Activated CD4-positive, CD25-positive, alpha-beta regulatory T cell treated with anti-CD3 and anti-CD28 coated beads, Interleukin-2, amount 50 U/mL, for 16 hours (primary cell): ENCODE data around the gene SCRG1.

Experiments used
- DNase-seq: peaks from one replicate; pipeline ENCODE4 v3.0.0-alpha.2; 2020; ENCODE audit warnings: low read depth, low spot score

Gene SCRG1

GRCh38 chr4:173398779-173399415 lies at the start of gene SCRG1:
TSS of gene SCRG1 (minus strand) at chr4:173399116. CDS start at chr4:173391414, 7,702 bp downstream.
- no peak for DNase-seq

DNA sequence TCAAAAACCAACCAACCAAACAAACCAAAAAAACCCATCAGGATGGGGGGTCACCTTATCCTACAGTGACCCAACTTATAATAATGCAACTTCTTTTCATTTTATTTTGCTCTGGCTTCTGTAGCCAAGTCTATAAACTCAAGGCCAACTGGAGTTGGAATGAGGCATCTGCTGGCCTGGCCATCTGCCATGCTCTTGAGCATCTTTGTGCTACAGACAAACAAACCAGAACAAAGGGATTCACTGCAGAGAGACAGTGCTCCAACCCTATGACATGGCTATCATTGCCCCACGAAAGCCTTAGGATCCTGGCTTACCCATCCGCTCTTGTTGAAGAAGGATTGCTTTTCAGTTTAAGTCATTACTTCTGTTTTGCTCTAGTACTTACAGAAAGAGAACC lies 49.2 kb upstream of the SCRG1 start:
- DNase-seq, result no peak

DNA sequence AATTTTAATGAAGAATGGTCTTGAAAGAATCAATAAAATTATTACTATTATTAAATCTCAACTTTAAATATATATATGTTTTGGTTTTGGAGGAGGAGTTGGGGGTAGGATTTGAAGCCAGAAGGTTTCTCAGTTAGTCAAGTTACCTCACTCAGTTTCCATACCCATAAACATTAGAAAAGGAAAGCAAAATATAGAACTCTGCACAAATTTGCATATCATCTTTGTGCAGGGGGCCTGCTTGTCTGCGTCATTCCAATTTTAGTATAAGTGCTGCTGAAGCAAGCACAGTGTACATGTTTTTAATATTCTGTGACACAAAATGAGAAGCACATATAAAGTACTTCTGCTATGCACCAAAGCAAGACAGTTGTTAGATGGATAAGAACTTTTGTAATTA lies 47.5 kb upstream of the SCRG1 start:
- DNase-seq, result no peak

DNA sequence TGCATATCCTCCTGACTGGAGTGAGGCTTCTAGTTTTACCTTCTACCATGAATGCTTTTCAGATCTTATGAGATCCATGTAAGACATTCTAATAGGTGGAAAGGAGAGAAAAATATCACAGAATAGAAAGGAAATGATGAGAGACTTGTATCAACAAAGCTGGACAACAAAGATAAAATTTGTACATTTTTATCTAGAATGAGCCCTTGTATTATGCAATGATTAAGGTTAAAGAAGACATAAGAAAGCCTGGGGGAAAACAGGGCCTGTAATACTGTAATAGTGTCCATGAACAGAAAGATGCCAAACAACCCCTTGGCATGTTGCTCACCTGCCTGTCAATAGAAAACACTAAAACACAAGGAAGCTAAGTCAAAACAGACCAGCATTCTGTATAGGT lies 44.2 kb upstream of the SCRG1 start:
- no peak for DNase-seq

DNA sequence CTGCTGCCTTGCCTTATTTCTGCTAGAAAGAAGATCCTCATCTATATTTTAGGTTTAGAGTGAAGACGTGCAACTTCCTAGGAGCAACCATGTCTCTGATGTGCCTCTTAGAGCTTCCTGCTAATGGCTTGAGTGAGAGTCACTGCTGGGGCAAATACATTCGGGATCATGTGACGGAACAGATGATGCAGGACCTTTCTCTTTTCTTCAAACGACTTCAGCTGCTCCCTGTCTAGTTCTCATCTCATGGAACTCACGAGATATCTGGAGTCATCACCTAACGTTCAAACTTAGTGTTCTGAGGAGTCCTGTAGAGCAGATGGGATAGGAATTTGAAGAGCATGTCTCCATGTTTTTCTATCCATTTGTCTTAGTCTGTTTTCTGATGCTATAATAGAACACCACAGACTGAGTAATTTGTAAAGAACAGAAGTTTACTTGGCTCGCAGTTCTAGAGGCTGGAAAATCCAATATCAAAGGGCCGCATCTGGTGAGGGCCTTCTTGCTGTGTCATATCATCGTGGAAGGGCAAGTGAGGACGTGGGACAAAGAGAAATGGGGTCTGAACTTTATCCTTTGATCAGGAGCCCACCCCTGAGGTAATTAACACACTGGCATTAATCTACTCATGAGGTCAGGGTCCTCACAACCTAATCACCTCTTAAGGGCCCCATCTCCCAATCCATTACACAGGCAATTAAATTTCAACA lies 43.5 kb upstream of the SCRG1 start:
- DNase-seq, result no peak

GRCh38 chr4:173440888-173441287 lies 42.0 kb upstream of the SCRG1 start:
- no peak for DNase-seq

DNA sequence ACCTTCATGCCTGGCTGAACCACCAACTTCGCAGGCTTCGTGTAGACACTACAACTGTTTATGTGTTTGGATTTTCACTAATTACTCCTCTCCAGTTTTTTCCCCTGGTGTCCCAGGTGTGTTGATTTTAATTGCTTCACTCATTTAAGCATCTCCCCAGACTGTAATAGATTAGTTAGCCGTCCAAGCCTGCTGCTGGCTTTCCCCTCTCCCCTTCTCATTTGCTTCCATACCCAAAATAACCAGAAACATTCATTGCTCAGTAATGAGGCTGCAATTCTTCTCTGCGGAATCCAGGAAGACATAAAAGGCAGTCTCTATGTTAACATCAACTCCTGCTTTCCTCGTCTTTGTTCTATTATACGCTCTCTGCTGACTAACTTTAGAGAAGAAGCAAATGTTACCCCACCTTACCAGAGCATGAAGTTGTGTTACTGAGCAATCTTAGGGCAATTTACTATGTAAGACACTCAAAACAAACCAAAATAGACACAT lies 37.9 kb upstream of the SCRG1 start:
- no peak for DNase-seq

GRCh38 chr4:173436149-173436579 lies 37.2 kb upstream of the SCRG1 start:
- no peak for DNase-seq

DNA sequence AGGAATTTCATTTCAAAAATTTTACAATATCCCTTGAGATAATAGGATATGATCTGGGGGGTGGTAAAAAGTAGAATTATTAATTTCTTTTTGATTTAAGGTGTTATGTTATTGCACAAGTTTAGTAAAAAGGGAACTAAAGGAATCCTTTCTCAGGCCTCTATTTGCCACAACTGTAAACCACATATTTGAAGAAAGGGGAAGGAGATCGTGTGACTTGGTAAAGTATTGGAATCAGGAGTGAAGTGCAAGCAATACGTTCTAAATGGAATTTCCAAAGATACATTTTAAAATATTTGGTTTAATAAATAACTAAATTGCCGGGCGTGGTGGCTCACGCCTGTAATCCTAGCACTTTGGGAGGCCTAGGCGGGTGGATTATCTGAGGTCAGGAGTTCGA lies 35.3 kb upstream of the SCRG1 start:
- DNase-seq, result no peak

- no peak for DNase-seq
These were observed 34.5 kb upstream of the SCRG1 start for GRCh38 chr4:173433447-173433846.

- no peak for DNase-seq
These were observed 33.5 kb upstream of the SCRG1 start for GRCh38 chr4:173432430-173432829.

- DNase-seq, result no peak
These were observed 27.1 kb upstream of the SCRG1 start for GRCh38 chr4:173426064-173426463.

- DNase-seq, result no peak
These were observed 26.2 kb upstream of the SCRG1 start for GRCh38 chr4:173424899-173425805.

DNA sequence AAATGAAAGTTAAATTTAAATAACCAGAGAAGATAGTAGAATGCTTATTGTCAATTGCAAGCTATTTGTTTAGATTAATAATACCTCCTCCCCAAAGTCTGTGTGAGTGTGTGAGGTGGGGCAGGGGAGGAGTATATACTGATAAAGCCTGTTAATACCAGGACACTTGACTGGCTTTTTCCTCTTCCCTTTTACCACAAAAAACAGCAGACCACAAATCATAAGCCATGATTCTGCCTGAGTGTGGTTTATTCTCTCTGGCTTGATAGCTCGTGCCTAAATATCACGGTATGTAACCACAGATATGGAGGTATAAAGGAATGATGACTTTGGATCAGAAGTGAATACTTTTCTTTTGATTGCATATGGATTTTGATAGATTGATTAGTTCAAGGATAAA lies 21.9 kb upstream of the SCRG1 start:
- DNase-seq, result no peak

DNA sequence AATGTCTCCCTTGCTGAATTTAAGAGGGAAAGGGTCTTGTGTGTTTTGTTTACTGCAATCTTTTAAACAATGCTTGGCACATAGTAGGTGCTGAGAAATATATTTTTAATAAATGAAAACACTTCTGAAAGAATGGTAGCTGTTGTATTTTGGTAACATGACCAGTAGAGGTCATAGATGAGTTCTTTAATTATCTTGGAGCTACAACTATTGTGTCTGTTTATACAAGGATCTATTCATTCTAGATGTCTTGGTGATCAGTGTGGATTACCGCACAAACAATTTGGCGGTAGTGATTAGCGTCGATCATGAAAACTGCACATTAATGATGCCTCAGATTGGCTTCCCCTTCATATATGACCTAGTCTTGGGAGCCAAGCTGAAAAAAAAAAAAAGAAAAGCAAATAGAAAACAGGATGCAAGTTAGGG lies 21.4 kb upstream of the SCRG1 start:
- no peak for DNase-seq

DNA sequence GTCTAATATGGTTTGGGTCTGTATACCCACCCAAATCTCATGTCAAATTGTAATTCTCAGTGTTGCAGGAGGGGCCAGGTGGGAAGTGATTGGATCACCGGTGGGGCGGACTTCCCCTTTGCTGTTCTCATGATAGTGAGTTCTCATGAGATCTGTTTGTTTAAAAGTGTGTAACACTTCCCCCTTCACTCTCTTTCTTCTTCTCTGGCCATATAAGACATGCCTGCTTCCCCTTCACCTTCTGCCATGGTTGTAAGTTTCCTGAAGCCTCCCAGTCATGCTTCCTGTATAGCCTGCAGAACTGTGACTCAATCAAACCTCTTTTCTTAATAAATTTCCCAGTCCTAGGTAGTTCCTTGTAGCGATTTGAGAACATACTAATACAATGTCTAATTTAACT lies 19.7 kb upstream of the SCRG1 start:
- no peak for DNase-seq

- no peak for DNase-seq
These were observed 18.9 kb upstream of the SCRG1 start for GRCh38 chr4:173417833-173418232.

GRCh38 chr4:173415885-173416653 lies 17.2 kb upstream of the SCRG1 start:
- no peak for DNase-seq

DNA sequence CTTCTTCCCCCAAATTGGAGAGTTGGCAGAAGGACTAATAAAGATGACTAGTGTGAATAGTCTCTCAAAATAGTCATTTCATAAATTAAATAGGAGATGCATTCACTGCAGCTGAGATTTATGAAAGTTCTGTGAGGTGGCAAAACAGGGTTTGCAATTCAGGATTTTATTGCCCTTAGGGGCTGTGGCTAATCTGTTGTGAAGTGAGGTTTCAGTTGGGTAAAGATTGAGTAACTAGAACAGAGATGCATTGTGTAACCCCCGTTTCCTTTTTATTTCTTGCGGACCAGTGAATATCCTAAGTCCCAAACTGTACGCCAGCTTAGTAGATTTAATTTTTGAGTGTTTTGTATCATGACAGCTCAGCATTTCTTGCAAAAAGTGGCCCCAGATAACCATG lies 16.2 kb upstream of the SCRG1 start:
- DNase-seq, result no peak

DNA sequence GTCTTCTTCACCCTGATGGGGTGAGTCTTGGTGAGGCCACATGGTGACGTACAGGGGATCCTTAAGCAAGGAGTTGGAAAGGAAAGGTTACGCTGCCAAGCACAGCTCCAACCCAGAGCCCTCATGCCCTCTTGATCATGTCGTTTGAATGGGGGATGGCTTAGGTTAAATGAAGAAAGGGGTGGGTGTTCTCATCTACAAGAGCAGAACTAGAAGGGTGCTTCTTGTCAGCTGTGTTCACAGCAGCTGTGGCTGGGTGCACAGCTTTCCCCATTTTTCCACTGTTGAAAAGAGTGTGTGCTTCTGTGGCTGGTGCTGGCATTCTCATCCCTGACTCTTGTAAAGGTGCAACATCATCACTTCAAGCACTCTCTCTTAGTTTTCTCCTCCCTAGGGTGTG lies 15.5 kb upstream of the SCRG1 start:
- DNase-seq, result no peak

DNA sequence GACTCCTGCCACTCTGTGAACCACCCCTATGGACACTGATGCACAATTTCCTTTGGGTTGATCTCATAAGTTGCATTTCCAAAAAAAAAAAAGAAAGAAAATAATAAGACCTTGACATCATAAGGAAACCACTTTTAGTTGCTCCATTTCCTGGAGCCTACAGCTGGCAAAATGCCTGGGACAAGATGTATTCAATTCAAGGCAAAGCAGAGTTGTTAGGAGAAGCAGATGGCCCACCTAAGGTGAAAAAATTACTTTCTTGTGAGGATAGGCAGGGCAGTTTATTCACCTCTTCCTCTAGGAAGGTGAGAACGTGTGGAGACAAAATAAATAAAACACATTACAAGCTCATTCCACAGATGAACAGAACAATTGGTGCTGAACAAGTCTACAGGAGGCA lies 14.1 kb upstream of the SCRG1 start:
- DNase-seq, result no peak
